Keratinocyte (primary cell): ENCODE results near the gene PCARE. TPM values are rescaled to one million over a fixed set of nuclear protein-coding genes. Genes with fewer than 3 reads are reported as not detected.

Experiments
- DNase-seq: peaks from one replicate; pipeline ENCODE4 v3.0.0-alpha.2; 2011; ENCODE audit warnings: low read depth, missing footprints, low spot score
- FAIRE-seq: peaks from 2 replicates; lab custom pipeline; 2011; peaks lifted over from hg19 to GRCh38; lab: Jason Lieb, UNC
- H2AFZ ChIP-seq: 2 replicates; pipeline ENCODE4 v1.6.0; 2012; ENCODE audit warnings: low read length, control low read depth, inconsistent platforms; ENCODE audit not compliant: control insufficient read depth
- H3K27ac ChIP-seq: 2 replicates; pipeline ENCODE4 v1.5.1; 2011; ENCODE audit warnings: low read length; ENCODE audit not compliant: control insufficient read depth, insufficient read depth
- H3K27me3 ChIP-seq: 3 replicates; pipeline ENCODE4 v1.6.0; 2011; ENCODE audit warnings: low read length; ENCODE audit not compliant: control insufficient read depth, insufficient read depth; ENCODE audit errors: extremely low read depth
- H3K36me3 ChIP-seq, 2 experiments: 2 replicates in 1 of 2; 3 replicates in 1 of 2; pipeline ENCODE4 v1.5.1; 2011; ENCODE audit warnings: low read length in 2 of 2, mild to moderate bottlenecking in 1 of 2; ENCODE audit not compliant: control insufficient read depth in 2 of 2, insufficient read depth in 2 of 2; ENCODE audit errors: extremely low read depth in 1 of 2
- H3K4me1 ChIP-seq: 3 replicates; pipeline ENCODE4 v1.5.1; 2011; ENCODE audit warnings: low read length; ENCODE audit not compliant: control insufficient read depth, insufficient read depth; ENCODE audit errors: extremely low read depth
- H3K4me2 ChIP-seq: 3 replicates; pipeline ENCODE4 v1.6.0; 2011; ENCODE audit warnings: low read depth, low read length; ENCODE audit not compliant: control insufficient read depth, insufficient read depth; ENCODE audit errors: extremely low read depth
- H3K4me3 ChIP-seq, 3 experiments: fragments of 200-600 bp in 1 of 3; sonication (generic) in 1 of 3; 2 replicates in 2 of 3; 3 replicates in 1 of 3; pipeline ENCODE4 v1.5.1; 2011 to 2016; ENCODE audit warnings: low read length in 3 of 3, mild to moderate bottlenecking in 3 of 3, control low read depth in 2 of 3, inconsistent platforms in 1 of 3, low read depth in 1 of 3, mixed read lengths in 1 of 3, mixed run types in 1 of 3, moderate library complexity in 1 of 3; ENCODE audit not compliant: control insufficient read depth in 2 of 3, insufficient read depth in 2 of 3; ENCODE audit errors: extremely low read depth in 1 of 3
- H3K79me2 ChIP-seq: 2 replicates; pipeline ENCODE4 v1.6.0; 2012; ENCODE audit warnings: low read length; ENCODE audit not compliant: control insufficient read depth, insufficient read depth
- H3K9ac ChIP-seq: 3 replicates; pipeline ENCODE4 v1.6.0; 2011; ENCODE audit warnings: low read length; ENCODE audit not compliant: control insufficient read depth, insufficient read depth; ENCODE audit errors: extremely low read depth
- H3K9me1 ChIP-seq: 3 replicates; pipeline ENCODE4 v1.6.0; 2011; ENCODE audit warnings: low read length; ENCODE audit not compliant: control insufficient read depth, insufficient read depth; ENCODE audit errors: extremely low read depth
- H3K9me3 ChIP-seq: 2 replicates; pipeline ENCODE4 v1.5.1; 2012; ENCODE audit warnings: low read depth, low read length; ENCODE audit not compliant: control insufficient read depth
- H4K20me1 ChIP-seq: 3 replicates; pipeline ENCODE4 v1.6.0; 2011; ENCODE audit warnings: low read length; ENCODE audit not compliant: control insufficient read depth, insufficient read depth; ENCODE audit errors: extremely low read depth
- EZH2 ChIP-seq: IDR thresholded peaks from one replicate; pipeline ENCODE4 v1.6.1; 2012; ENCODE audit warnings: inconsistent platforms, mild to moderate bottlenecking, low read length, moderate library complexity
- dilution Hi-C: fragments of 300-500 bp; cut with MboI; formaldehyde crosslinking; loops from one replicate; pipeline ENCODE4 v1.7.0; 2020; ENCODE audit warnings: low sequenced_read_pairs; ENCODE audit not compliant: extremely low pct_ligation_motif_present
- polyA plus RNA-seq, 5 experiments: library from polyadenylated mRNA; depleted of rRNA in 3 of 5; stranded (reverse) in 3 of 5; stranded (forward) in 1 of 5; unstranded in 1 of 5; fragments of >200 nt; gene quantifications; 1 replicate in 1 of 5; 2 replicates in 3 of 5; 3 replicates in 1 of 5; pipeline versions ENCODE4 v1.2.1 to v1.2.3, GENCODE V29; 2011 to 2012; ENCODE audit warnings: missing spikeins in 2 of 5, low read depth in 1 of 5, low replicate concordance in 1 of 5
- TF ChIP-seq, protein P1 (sequence below), 3 experiments: IDR thresholded peaks in 1 of 3; conservative IDR thresholded peaks in 1 of 3; optimal IDR thresholded peaks in 1 of 3; 2 replicates in 2 of 3; 3 replicates in 1 of 3; pipeline versions ENCODE3 to v1.5.1; 2011; ENCODE audit warnings: low read length in 3 of 3, mild to moderate bottlenecking in 3 of 3, moderate library complexity in 2 of 3, control low read depth in 1 of 3, inconsistent platforms in 1 of 3; ENCODE audit not compliant: insufficient read depth in 2 of 3; ENCODE audit errors: extremely low read depth in 1 of 3

PCARE gene
- polyA plus RNA-seq, 1 donor (not counting 4 experiments of a cell fraction or from before 2014, with no cell fraction given), result not detected

DNA sequence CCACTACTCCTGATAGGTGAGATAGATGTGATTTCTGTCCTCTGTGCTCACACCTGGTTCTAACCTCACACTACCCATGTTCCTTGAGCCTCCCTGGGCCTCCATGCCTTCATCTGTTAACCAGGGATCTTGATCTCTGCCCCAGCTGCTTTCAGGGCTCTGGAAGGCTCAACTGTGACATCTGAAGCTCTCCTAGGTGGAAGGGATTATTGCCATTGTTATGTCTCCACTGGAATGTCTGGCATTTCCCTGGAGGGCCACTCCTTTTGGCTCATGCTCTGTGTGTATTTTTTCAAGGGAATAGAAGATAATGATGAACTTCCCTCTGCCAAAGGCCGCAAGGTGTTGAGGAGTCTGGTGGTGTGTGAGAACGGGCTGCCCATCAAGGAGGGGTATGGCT lies 41.2 kb downstream of the PCARE start:
- Histone ChIP-seq H3K4me2 (peak overlapping the region; percentile 24), H3K79me2 (no peaks in the 10 kb centered on the region), H2AFZ (peak overlapping the region; percentile 61), H3K4me3 (no peak overlapping the region), H3K9me1 (no peaks in the 10 kb centered on the region), H3K27ac (peak overlapping the region; percentile 10), H3K27me3 (no peaks in the 10 kb centered on the region), H3K9me3 (no peaks in the 10 kb centered on the region), H3K9ac (no peak overlapping the region), H3K4me1 (peaks cover 13% of the 10 kb centered on the region), H3K36me3 (no peaks in the 10 kb centered on the region), H4K20me1 (no peaks in the 10 kb centered on the region)
- DNase-seq (peak; percentile 25), FAIRE-seq (peak; percentile 96)
- dilution Hi-C loops, result no loop called here
- TF ChIP-seq, protein P1, sequence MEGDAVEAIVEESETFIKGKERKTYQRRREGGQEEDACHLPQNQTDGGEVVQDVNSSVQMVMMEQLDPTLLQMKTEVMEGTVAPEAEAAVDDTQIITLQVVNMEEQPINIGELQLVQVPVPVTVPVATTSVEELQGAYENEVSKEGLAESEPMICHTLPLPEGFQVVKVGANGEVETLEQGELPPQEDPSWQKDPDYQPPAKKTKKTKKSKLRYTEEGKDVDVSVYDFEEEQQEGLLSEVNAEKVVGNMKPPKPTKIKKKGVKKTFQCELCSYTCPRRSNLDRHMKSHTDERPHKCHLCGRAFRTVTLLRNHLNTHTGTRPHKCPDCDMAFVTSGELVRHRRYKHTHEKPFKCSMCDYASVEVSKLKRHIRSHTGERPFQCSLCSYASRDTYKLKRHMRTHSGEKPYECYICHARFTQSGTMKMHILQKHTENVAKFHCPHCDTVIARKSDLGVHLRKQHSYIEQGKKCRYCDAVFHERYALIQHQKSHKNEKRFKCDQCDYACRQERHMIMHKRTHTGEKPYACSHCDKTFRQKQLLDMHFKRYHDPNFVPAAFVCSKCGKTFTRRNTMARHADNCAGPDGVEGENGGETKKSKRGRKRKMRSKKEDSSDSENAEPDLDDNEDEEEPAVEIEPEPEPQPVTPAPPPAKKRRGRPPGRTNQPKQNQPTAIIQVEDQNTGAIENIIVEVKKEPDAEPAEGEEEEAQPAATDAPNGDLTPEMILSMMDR (optimal IDR thresholded peaks at IDR 0.05 in 1 of 3, IDR thresholded peaks at IDR 0.05 in 1 of 3, conservative IDR thresholded peaks at IDR 0.05 in 1 of 3; ENCODE audit: extremely low read depth in 1 of 3, insufficient read depth in 2 of 3, low read length in 3 of 3), result no peak
- no peak for TF ChIP-seq EZH2

DNA sequence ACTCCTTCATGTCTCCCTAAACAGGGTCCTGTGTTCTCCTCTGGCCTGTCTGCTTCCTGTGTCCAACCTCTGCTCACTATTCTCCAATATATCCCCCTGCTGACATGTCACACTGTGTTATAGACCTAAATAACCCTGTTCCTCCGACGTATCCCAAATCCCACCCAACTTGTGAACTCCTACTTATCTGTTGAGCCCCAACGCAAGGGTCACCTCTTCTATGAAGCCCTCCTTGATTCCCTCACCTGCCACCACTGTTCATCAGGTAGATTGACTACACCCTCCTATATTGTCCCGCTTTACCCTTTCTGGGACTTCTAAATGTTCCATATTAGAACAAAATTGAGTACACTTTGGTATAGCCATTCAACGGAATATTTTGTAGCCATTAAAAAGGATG lies 42.1 kb downstream of the PCARE start:
- no peak for DNase-seq
- H3K27me3 ChIP-seq, result no peaks in the 10 kb centered on the region
- dilution Hi-C loops, result no loop called here
- no peak for FAIRE-seq
- no peaks in the 10 kb centered on the region for H4K20me1 ChIP-seq
- no peaks in the 10 kb centered on the region for H3K79me2 ChIP-seq
- TF ChIP-seq, protein P1 (optimal IDR thresholded peaks at IDR 0.05 in 1 of 3, IDR thresholded peaks at IDR 0.05 in 1 of 3, conservative IDR thresholded peaks at IDR 0.05 in 1 of 3; ENCODE audit: extremely low read depth in 1 of 3, insufficient read depth in 2 of 3, low read length in 3 of 3), result no peak
- no peak for TF ChIP-seq EZH2
- no peak overlapping the region for H3K9ac ChIP-seq
- no peak overlapping the region for H3K27ac ChIP-seq
- peaks cover 13% of the 10 kb centered on the region for H3K4me1 ChIP-seq
- H3K9me1 ChIP-seq, result no peaks in the 10 kb centered on the region
- H3K4me3 ChIP-seq, result no peak overlapping the region
- no peak overlapping the region for H2AFZ ChIP-seq
- H3K4me2 ChIP-seq, result no peak overlapping the region
- no peaks in the 10 kb centered on the region for H3K36me3 ChIP-seq
- H3K9me3 ChIP-seq, result no peaks in the 10 kb centered on the region
